GM12878 (cell line): ENCODE measurements around the gene PFN4. TPM values are rescaled to one million over a fixed set of nuclear protein-coding genes. Genes with fewer than 3 reads are reported as not detected.
A peak's percentile ranks its signal among the peaks of the same experiment; 100 is the strongest.

ENCODE experiments used
- ATAC-seq: fragments of 200-7000 bp; cut with Tn5 transposase; 3 replicates; pipeline ENCODE4 v1.9.1; 2020; ENCODE audit warnings: mild to moderate bottlenecking, moderate library complexity
- BruUV-seq: library from RNA; stranded (reverse); fragments of 400-500 nt; replicated peaks from 2 replicates; lab custom pipeline; 2021; lab: Mats Ljungman, UMichigan
- CTCF ChIA-PET: fragments of 300-600 bp; sonication (Branson Sonifier 250); formaldehyde crosslinking; extraction: SDS; loops from one replicate; lab custom pipeline; 2021; ENCODE audit warnings: inconsistent platforms; lab: Yijun Ruan, JAX
- POLR2A ChIA-PET: fragments of 350-600 bp; formaldehyde crosslinking; extraction: SDS; loops from one replicate; lab custom pipeline; 2021; ENCODE audit warnings: inconsistent platforms; lab: Charles Lee
- RAD21 ChIA-PET: fragments of 300-600 bp; sonication (Branson Sonifier 250); formaldehyde crosslinking; loops from one replicate; lab custom pipeline; 2023; ENCODE audit warnings: antibody characterized with exemption; ENCODE audit not compliant: unreplicated experiment; lab: Charles Lee
- SMC1A ChIA-PET: fragments of 300-600 bp; sonication (Branson Sonifier 250); formaldehyde crosslinking; loops from one replicate; lab custom pipeline; 2023; ENCODE audit not compliant: unreplicated experiment, uncharacterized antibody; lab: Charles Lee
- DNase-seq: peaks from one replicate; pipeline ENCODE4 v3.0.0-alpha.2; 2011; ENCODE audit warnings: low read depth, low spot score
- FAIRE-seq: peaks from 3 replicates; lab custom pipeline; 2011; peaks lifted over from hg19 to GRCh38; lab: Jason Lieb, UNC
- H2AFZ ChIP-seq: 2 replicates; pipeline ENCODE4 v1.6.0; 2011; ENCODE audit warnings: low read depth, low read length, control low read depth; ENCODE audit not compliant: control insufficient read depth
- H3K27ac ChIP-seq: 2 replicates; pipeline ENCODE4 v1.5.1; 2011; ENCODE audit warnings: control low read depth; ENCODE audit not compliant: control insufficient read depth, insufficient read depth
- H3K27me3 ChIP-seq, 2 experiments: replicated peaks in 1 of 2; 2 replicates each; pipeline versions ENCODE4 v1.6.0 to v1.6.1; 2011; ENCODE audit warnings: low read length in 1 of 2; ENCODE audit not compliant: control insufficient read depth in 2 of 2, insufficient read depth in 2 of 2
- H3K36me3 ChIP-seq, 2 experiments: 2 replicates each; pipeline ENCODE4 v1.5.1; 2011; ENCODE audit warnings: low read length in 1 of 2; ENCODE audit not compliant: control insufficient read depth in 2 of 2, insufficient read depth in 2 of 2
- H3K4me1 ChIP-seq: 2 replicates; pipeline ENCODE4 v1.6.1; 2011; ENCODE audit warnings: mild to moderate bottlenecking, low read length, moderate library complexity, mixed read lengths; ENCODE audit not compliant: control insufficient read depth, insufficient read depth
- H3K4me2 ChIP-seq: 2 replicates; pipeline ENCODE4 v1.6.0; 2011; ENCODE audit warnings: control low read depth; ENCODE audit not compliant: control insufficient read depth, insufficient read depth
- H3K4me3 ChIP-seq: fragments of 200-600 bp; sonication (generic); 2 replicates; pipeline ENCODE4 v1.5.1; 2016
- H3K79me2 ChIP-seq: 2 replicates; pipeline ENCODE4 v1.6.0; 2011; ENCODE audit warnings: low read length; ENCODE audit not compliant: control insufficient read depth, insufficient read depth
- H3K9ac ChIP-seq: 2 replicates; pipeline ENCODE4 v1.8.0; 2011; ENCODE audit warnings: low read length, control low read depth, mixed read lengths; ENCODE audit not compliant: control insufficient read depth, insufficient read depth
- H3K9me3 ChIP-seq: replicated peaks from 3 replicates; pipeline ENCODE4 v1.5.1; 2011; ENCODE audit warnings: mild to moderate bottlenecking, low read length; ENCODE audit not compliant: control insufficient read depth, insufficient read depth
- H4K20me1 ChIP-seq: 2 replicates; pipeline ENCODE4 v1.6.0; 2011; ENCODE audit not compliant: control insufficient read depth, insufficient read depth
- BHLHE40 ChIP-seq, 2 experiments: fragments of 450-650 bp in 1 of 2; IDR thresholded peaks; 2 replicates each; pipeline ENCODE4 v1.6.1; 2011 to 2017; ENCODE audit warnings: low read depth in 2 of 2, borderline replicate concordance in 1 of 2, improper control_type of control experiment in 1 of 2, low read length in 1 of 2, mild to moderate bottlenecking in 1 of 2
- CBX5 ChIP-seq: sonication (generic); IDR thresholded peaks from 2 replicates; pipeline ENCODE4 v1.6.1; 2016; ENCODE audit warnings: low read depth, moderate library complexity, mild to moderate bottlenecking, inconsistent platforms
- EGR1 ChIP-seq, 2 experiments: IDR thresholded peaks; 1 replicate in 1 of 2; 2 replicates in 1 of 2; pipeline ENCODE4 v1.6.1; 2011 to 2012; ENCODE audit warnings: low read depth in 2 of 2, low read length in 2 of 2, borderline replicate concordance in 1 of 2, mild to moderate bottlenecking in 1 of 2, moderate library complexity in 1 of 2
- ESRRA ChIP-seq: IDR thresholded peaks from 2 replicates; pipeline ENCODE4 v1.6.1; 2012; ENCODE audit warnings: mild to moderate bottlenecking, low read length, improper control_type of control experiment
- FOXM1 ChIP-seq: IDR thresholded peaks from 2 replicates; pipeline ENCODE4 v1.6.1; 2012; ENCODE audit warnings: low read depth, mild to moderate bottlenecking, inconsistent platforms, low read length, moderate library complexity
- GATAD2B ChIP-seq: fragments of 450-650 bp; conservative IDR thresholded peaks from 2 replicates; pipeline ENCODE4 v1.6.1; 2017; ENCODE audit warnings: low read depth, mild to moderate bottlenecking, moderate library complexity
- IKZF1 ChIP-seq: fragments of 450-650 bp; conservative IDR thresholded peaks from 2 replicates; pipeline ENCODE4 v1.6.1; 2017; ENCODE audit warnings: antibody characterized with exemption, mild to moderate bottlenecking
- IKZF2 ChIP-seq, 2 experiments: fragments of 450-650 bp; IDR thresholded peaks; 2 replicates each; pipeline ENCODE4 v1.6.1; 2017; ENCODE audit warnings: mild to moderate bottlenecking in 2 of 2, moderate library complexity in 2 of 2
- IRF4 ChIP-seq: IDR thresholded peaks from 2 replicates; pipeline ENCODE4 v1.6.1; 2011; ENCODE audit warnings: low read depth, low read length
- PAX5 ChIP-seq: IDR thresholded peaks from 2 replicates; pipeline ENCODE4 v1.6.1; 2011; ENCODE audit warnings: low read depth, low read length, borderline replicate concordance
- RAD21 ChIP-seq: IDR thresholded peaks from 2 replicates; pipeline ENCODE4 v1.6.1; 2011; ENCODE audit warnings: mild to moderate bottlenecking, low read depth, low read length, moderate library complexity; ENCODE audit not compliant: insufficient read depth
- SMC3 ChIP-seq: IDR thresholded peaks from 2 replicates; pipeline ENCODE4 v1.6.1; 2011; ENCODE audit warnings: low read length, improper control_type of control experiment, borderline replicate concordance
- TAF1 ChIP-seq: IDR thresholded peaks from 2 replicates; pipeline ENCODE4 v1.6.1; 2011; ENCODE audit warnings: mild to moderate bottlenecking, low read depth, low read length, borderline replicate concordance
- YY1 ChIP-seq: IDR thresholded peaks from 2 replicates; pipeline ENCODE4 v1.6.1; 2011; ENCODE audit warnings: low read depth, mild to moderate bottlenecking, low read length
- ZBED1 ChIP-seq: IDR thresholded peaks from 2 replicates; pipeline ENCODE4 v1.6.1; 2016; ENCODE audit warnings: borderline replicate concordance
- ZNF207 ChIP-seq: fragments of 450-650 bp; IDR thresholded peaks from 2 replicates; pipeline ENCODE4 v1.6.1; 2014; ENCODE audit warnings: antibody characterized with exemption, mild to moderate bottlenecking, borderline replicate concordance
- ZNF24 ChIP-seq: fragments of 450-650 bp; IDR thresholded peaks from 2 replicates; pipeline ENCODE4 v1.6.1; 2017; ENCODE audit warnings: antibody characterized with exemption, mild to moderate bottlenecking
- WGBS: methylation state at CpG from one replicate; pipeline ENCODE4 v1.1.6; 2016; ENCODE audit warnings: low lambda C conversion rate; ENCODE audit not compliant: insufficient replicate concordance, insufficient coverage; ENCODE audit errors: missing lambda C conversion rate; 5-methylcytosine and 5-hydroxymethylcytosine counted together
- in situ Hi-C: fragments of 300-500 bp; cut with MboI; formaldehyde crosslinking; loops from 9 replicates; pipeline ENCODE4 v1.14.3; 2018; ENCODE audit warnings: mixed read lengths
- intact Hi-C: fragments of 100-400 bp; cut with micrococcal nuclease; formaldehyde crosslinking; loops from one replicate; pipeline ENCODE4 v1.14.2; 2022; ENCODE audit not compliant: unreplicated experiment
- polyA plus RNA-seq, 11 experiments: library from polyadenylated mRNA; depleted of rRNA in 4 of 11; unstranded in 6 of 11; stranded (reverse) in 5 of 11; fragments of >200 nt; fragmentation: Nextera tagmentation in 4 of 11; fragmentation: Illumina TruSeq in 1 of 11; extraction: Ambion mirVana in 4 of 11; extraction: Trizol in 1 of 11; gene quantifications; 1 replicate in 1 of 11; 2 replicates in 10 of 11; pipeline versions ENCODE4 v1.2.1 to v1.2.3, GENCODE V29; 2011 to 2016; ENCODE audit warnings: inconsistent platforms in 2 of 11, missing spikeins in 2 of 11, low read depth in 1 of 11
- total RNA-seq, 4 experiments: library from RNA; depleted of rRNA in 3 of 4; stranded (reverse); fragments of >200 nt in 3 of 4; fragmentation: Illumina TruSeq in 1 of 4; extraction: Trizol in 1 of 4; gene quantifications; 2 replicates each; pipeline versions ENCODE4 v1.2.1 to v1.2.3, GENCODE V29; 2013 to 2021
- TF ChIP-seq, protein P1 (sequence below), 3 experiments: IDR thresholded peaks in 2 of 3; conservative IDR thresholded peaks in 1 of 3; 2 replicates each; pipeline ENCODE4 v1.5.1; 2011; ENCODE audit warnings: low read depth in 3 of 3, low read length in 3 of 3, mild to moderate bottlenecking in 3 of 3, control low read depth in 2 of 3, moderate library complexity in 2 of 3, inconsistent platforms in 1 of 3, mixed read lengths in 1 of 3; ENCODE audit not compliant: control insufficient read depth in 2 of 3, insufficient read depth in 1 of 3; ENCODE audit errors: extremely low read depth in 1 of 3
- TF ChIP-seq, protein P2 (sequence below): fragments of 450-650 bp; IDR thresholded peaks from 2 replicates; pipeline ENCODE4 v1.6.1; 2017; ENCODE audit warnings: low read depth, mild to moderate bottlenecking, moderate library complexity

The PFN4 gene
- total and polyA plus RNA-seq, 10 of the 15 experiments (the other 5 are each of a cell fraction or from before 2014, with no cell fraction given): 0.12 to 2.1 (median 1.0) TPM

GRCh38 chr2:24164416-24164973 is 41.4 kb upstream of the PFN4 start:
- RAD21 ChIA-PET: interaction anchor here (0.6 to 1.7 kb wide), 5 partner anchors 80 to 237 kb away, joined by 3 to 11 read pairs (median 5); partner anchors contain the start of genes ATAD2B, TP53I3 and WDCP
- 10% methylated on average over 8 of the region's 8 CpGs for WGBS
- no TSS peak for BruUV-seq
- H3K4me2 ChIP-seq: 0 out of 2 replicates have a peak overlapping the region, but pooled peaks have one; percentile 31
- no peak overlapping the region for H3K4me3 ChIP-seq
- no peak overlapping the region for H3K9ac ChIP-seq
- in situ Hi-C loops (no loop called here), intact Hi-C loops (loop anchor here (1.0 kb wide), 2 partner anchors 80 to 340 kb away; partner anchors contain the start of gene TP53I3)
- DNase-seq: peak; percentile 21
- SMC1A ChIA-PET: interaction anchor here (0.8 to 3.3 kb wide), 8 partner anchors 8 to 340 kb away, joined by 3 to 12 read pairs (median 6); partner anchors contain the start of genes ATAD2B, FAM228B and TP53I3
- no peaks in the 10 kb centered on the region for H4K20me1 ChIP-seq
- POLR2A ChIA-PET: interaction anchor here (1.5 kb wide), 1 partner anchor 13 kb away, joined by 4 read pairs; no protein-coding TSS in a partner anchor
- CTCF ChIA-PET: interaction anchor here (0.6 to 3.7 kb wide), 14 partner anchors 9 to 1031 kb away, joined by 3 to 28 read pairs (median 4); partner anchors contain the start of genes ATAD2B and TP53I3
- H3K9me3 ChIP-seq: no peaks in the 10 kb centered on the region
- FAIRE-seq: no peak
- H3K27me3 ChIP-seq: no peaks in the 10 kb centered on the region
- H3K36me3 ChIP-seq: no peaks in the 10 kb centered on the region
- peak overlapping the region; percentile 26 for H2AFZ ChIP-seq
- no peak overlapping the region; the same call in 1 of the 2 replicates for H3K27ac ChIP-seq
- ATAC-seq: peak; percentile 95
- no peaks in the 10 kb centered on the region for H3K79me2 ChIP-seq
- H3K4me1 ChIP-seq: 0 out of 2 replicates have a peak, but pooled peaks cover 4% of the 10 kb centered on the region
- peak; percentile 44; the same call in 1 of the 2 replicates for TF ChIP-seq IRF4
- TF ChIP-seq IKZF2 (IDR thresholded peaks at IDR 0.05): peak; percentile 20 to 50; a peak in 2 of 4 replicates
- TF ChIP-seq ZNF24: no peak
- TF ChIP-seq ESRRA: no peak
- peak; percentile 25; the same call in 1 of the 2 replicates for TF ChIP-seq ZNF207
- peak in 1 of 2 experiments; percentile 76; a peak in 2 of 3 replicates for TF ChIP-seq EGR1 (IDR thresholded peaks at IDR 0.05; ENCODE audit: borderline replicate concordance in 1 of 2, low read depth in 2 of 2, low read length in 2 of 2)
- 0 out of 2 replicates have a peak, but pooled peaks have one; percentile 32 for TF ChIP-seq CBX5
- TF ChIP-seq BHLHE40 (IDR thresholded peaks at IDR 0.05; ENCODE audit: borderline replicate concordance in 1 of 2, low read depth in 2 of 2, low read length in 1 of 2): 0 out of 4 replicates have a peak, but pooled peaks of 1 of the 2 experiments have one; percentile 29
- no peak for TF ChIP-seq PAX5
- TF ChIP-seq RAD21: peak; percentile 59
- TF ChIP-seq, protein P1, sequence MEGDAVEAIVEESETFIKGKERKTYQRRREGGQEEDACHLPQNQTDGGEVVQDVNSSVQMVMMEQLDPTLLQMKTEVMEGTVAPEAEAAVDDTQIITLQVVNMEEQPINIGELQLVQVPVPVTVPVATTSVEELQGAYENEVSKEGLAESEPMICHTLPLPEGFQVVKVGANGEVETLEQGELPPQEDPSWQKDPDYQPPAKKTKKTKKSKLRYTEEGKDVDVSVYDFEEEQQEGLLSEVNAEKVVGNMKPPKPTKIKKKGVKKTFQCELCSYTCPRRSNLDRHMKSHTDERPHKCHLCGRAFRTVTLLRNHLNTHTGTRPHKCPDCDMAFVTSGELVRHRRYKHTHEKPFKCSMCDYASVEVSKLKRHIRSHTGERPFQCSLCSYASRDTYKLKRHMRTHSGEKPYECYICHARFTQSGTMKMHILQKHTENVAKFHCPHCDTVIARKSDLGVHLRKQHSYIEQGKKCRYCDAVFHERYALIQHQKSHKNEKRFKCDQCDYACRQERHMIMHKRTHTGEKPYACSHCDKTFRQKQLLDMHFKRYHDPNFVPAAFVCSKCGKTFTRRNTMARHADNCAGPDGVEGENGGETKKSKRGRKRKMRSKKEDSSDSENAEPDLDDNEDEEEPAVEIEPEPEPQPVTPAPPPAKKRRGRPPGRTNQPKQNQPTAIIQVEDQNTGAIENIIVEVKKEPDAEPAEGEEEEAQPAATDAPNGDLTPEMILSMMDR (IDR thresholded peaks at IDR 0.05 in 2 of 3, conservative IDR thresholded peaks at IDR 0.05 in 1 of 3; ENCODE audit: control insufficient read depth in 2 of 3, extremely low read depth in 1 of 3, insufficient read depth in 1 of 3, low read depth in 3 of 3, low read length in 3 of 3): peak; percentile 73 to 88 (median 79)
- TF ChIP-seq FOXM1: peak; percentile 50
- TF ChIP-seq, protein P2, sequence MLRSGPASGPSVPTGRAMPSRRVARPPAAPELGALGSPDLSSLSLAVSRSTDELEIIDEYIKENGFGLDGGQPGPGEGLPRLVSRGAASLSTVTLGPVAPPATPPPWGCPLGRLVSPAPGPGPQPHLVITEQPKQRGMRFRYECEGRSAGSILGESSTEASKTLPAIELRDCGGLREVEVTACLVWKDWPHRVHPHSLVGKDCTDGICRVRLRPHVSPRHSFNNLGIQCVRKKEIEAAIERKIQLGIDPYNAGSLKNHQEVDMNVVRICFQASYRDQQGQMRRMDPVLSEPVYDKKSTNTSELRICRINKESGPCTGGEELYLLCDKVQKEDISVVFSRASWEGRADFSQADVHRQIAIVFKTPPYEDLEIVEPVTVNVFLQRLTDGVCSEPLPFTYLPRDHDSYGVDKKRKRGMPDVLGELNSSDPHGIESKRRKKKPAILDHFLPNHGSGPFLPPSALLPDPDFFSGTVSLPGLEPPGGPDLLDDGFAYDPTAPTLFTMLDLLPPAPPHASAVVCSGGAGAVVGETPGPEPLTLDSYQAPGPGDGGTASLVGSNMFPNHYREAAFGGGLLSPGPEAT: peak; percentile 58; the same call in 1 of the 2 replicates
- peak; percentile 48; the same call in 1 of the 2 replicates for TF ChIP-seq SMC3
- peak; percentile 57 for TF ChIP-seq IKZF1
- TF ChIP-seq ZBED1: 0 out of 2 replicates have a peak, but pooled peaks have one; percentile 23
- TF ChIP-seq GATAD2B: peak; percentile 57; the same call in 1 of the 2 replicates
- TF ChIP-seq YY1: peak; percentile 78
- TF ChIP-seq TAF1: no peak
